ENCODE data around the gene MEIOB.

The MEIOB gene

GRCh38 chr16:1788708-1789100 lies 83.3 kb downstream of the MEIOB start:
- Histone ChIP-seq H3K36me3 (ENCODE audit: control insufficient read depth in 2 of 2, insufficient read depth in 1 of 2, low read length in 2 of 2) (peaks cover 11 to 60% of the 10 kb centered on the region in 2 experiments; a peak in 2 of 3 replicates), H3K4me3 (ENCODE audit: low read depth, low read length) (no peak overlapping the region), H3K9me3 (ENCODE audit: control insufficient read depth, insufficient read depth, low read depth, low read length) (no peaks in the 10 kb centered on the region), H3K4me1 (ENCODE audit: control insufficient read depth, insufficient read depth, low read length) (0 out of 2 replicates have a peak, but pooled peaks cover 2% of the 10 kb centered on the region), H3K27ac (ENCODE audit: extremely low read depth, low read depth, low read length) (no peak overlapping the region)
- ChIA-PET POLR2A (interaction anchor here (1.5 kb wide), 2 partner anchors 11 to 367 kb away, joined by 3 read pairs; partner anchors contain the start of gene TRAF7), CTCF (interaction anchor here (0.7 kb wide), 1 partner anchor 36 kb away, joined by 4 read pairs; no protein-coding TSS in a partner anchor)
- TF ChIP-seq ZNF792 (tag by site-specific recombination; IDR thresholded peaks at IDR 0.05) (no peak), KLF7 (tag by site-specific recombination; IDR thresholded peaks at IDR 0.05; ENCODE audit: borderline replicate concordance) (no peak), ZNF473 (tag by site-specific recombination; IDR thresholded peaks at IDR 0.05) (no peak), ZSCAN30 (tag by site-specific recombination; IDR thresholded peaks at IDR 0.05) (no peak), ZNF600 (tag by site-specific recombination; IDR thresholded peaks at IDR 0.05) (peak; percentile 58; the same call in 1 of the 2 replicates), ZBTB44 (tag by site-specific recombination; IDR thresholded peaks at IDR 0.05) (no peak), ZNF449 (tag by site-specific recombination; IDR thresholded peaks at IDR 0.05) (peak; percentile 99)

- Histone ChIP-seq H3K27ac (ENCODE audit: extremely low read depth, low read depth, low read length) (no peak overlapping the region), H3K4me1 (ENCODE audit: control insufficient read depth, insufficient read depth, low read length) (0 out of 2 replicates have a peak, but pooled peaks cover 2% of the 10 kb centered on the region), H3K36me3 (ENCODE audit: control insufficient read depth in 2 of 2, insufficient read depth in 1 of 2, low read length in 2 of 2) (peaks cover 11 to 60% of the 10 kb centered on the region in 2 experiments; a peak in 2 of 3 replicates), H3K4me3 (ENCODE audit: low read depth, low read length) (no peak overlapping the region), H3K9me3 (ENCODE audit: control insufficient read depth, insufficient read depth, low read depth, low read length) (no peaks in the 10 kb centered on the region)
- CTCF ChIA-PET = no interaction called here
- TF ChIP-seq ZBTB44 (tag by site-specific recombination; IDR thresholded peaks at IDR 0.05) = no peak
- no peak for TF ChIP-seq ZNF777 (tag by site-specific recombination; IDR thresholded peaks at IDR 0.05; ENCODE audit: borderline replicate concordance)
- TF ChIP-seq ZNF704 (tag by site-specific recombination; IDR thresholded peaks at IDR 0.05) = no peak
- POLR2A ChIA-PET = interaction anchor here (1.5 kb wide), 2 partner anchors 10 to 367 kb away, joined by 3 read pairs; partner anchors contain the start of gene TRAF7
Observed at GRCh38 chr16:1788095-1788707, 83.8 kb downstream of the MEIOB start.

GRCh38 chr16:1787322-1788094 lies 84.5 kb downstream of the MEIOB start:
- peaks cover 11 to 60% of the 10 kb centered on the region in 2 experiments; a peak in 2 of 3 replicates for H3K36me3 ChIP-seq (ENCODE audit: control insufficient read depth in 2 of 2, insufficient read depth in 1 of 2, low read length in 2 of 2)
- CTCF ChIA-PET = interaction anchor here (0.6 kb wide), 1 partner anchor 23 kb away, joined by 3 read pairs; no protein-coding TSS in a partner anchor
- POLR2A ChIA-PET = interaction anchor here (1.5 kb wide), 1 partner anchor 10 kb away, joined by 3 read pairs; no protein-coding TSS in a partner anchor
- H3K27ac ChIP-seq (ENCODE audit: extremely low read depth, low read depth, low read length) = no peak overlapping the region
- no peaks in the 10 kb centered on the region for H3K9me3 ChIP-seq (ENCODE audit: control insufficient read depth, insufficient read depth, low read depth, low read length)
- no peak overlapping the region for H3K4me3 ChIP-seq (ENCODE audit: low read depth, low read length)
- H3K4me1 ChIP-seq (ENCODE audit: control insufficient read depth, insufficient read depth, low read length) = 0 out of 2 replicates have a peak, but pooled peaks cover 2% of the 10 kb centered on the region
- TF ChIP-seq ZBTB26 (tag by site-specific recombination; optimal IDR thresholded peaks at IDR 0.05) (no peak), ZNF549 (tag by site-specific recombination; IDR thresholded peaks at IDR 0.05) (no peak), ZNF623 (tag by site-specific recombination; IDR thresholded peaks at IDR 0.05) (no peak), ZNF571 (tag by site-specific recombination; IDR thresholded peaks at IDR 0.05) (no peak), ZNF114 (tag by site-specific recombination; IDR thresholded peaks at IDR 0.05) (no peak), MZF1 (tag by site-specific recombination; IDR thresholded peaks at IDR 0.05; ENCODE audit: borderline replicate concordance) (no peak), REST (tag by site-specific recombination; IDR thresholded peaks at IDR 0.05) (no peak), ZNF660 (tag by site-specific recombination; IDR thresholded peaks at IDR 0.05) (no peak)
